H1 (cell line): ENCODE results near the gene KRT3. TPM values are rescaled to one million over a fixed set of nuclear protein-coding genes. Genes with fewer than 3 reads are reported as not detected.

Experiments
- CTCF ChIA-PET: fragments of 300-600 bp; sonication (Branson Sonifier 250); formaldehyde crosslinking; loops from one replicate; lab custom pipeline; 2021; ENCODE audit not compliant: partially characterized antibody; lab: Charles Lee
- POLR2A ChIA-PET: fragments of 300-600 bp; sonication (Branson Sonifier 250); formaldehyde crosslinking; loops from one replicate; lab custom pipeline; 2021; ENCODE audit warnings: inconsistent platforms; ENCODE audit not compliant: partially characterized antibody; lab: Charles Lee
- DNase-seq, 2 experiments: peaks; one replicate each; pipeline versions ENCODE4 v3.0.0 to v3.0.0-alpha.2; 2010 to 2022; ENCODE audit warnings: low spot score in 2 of 2, low read depth in 1 of 2, mixed read lengths in 1 of 2
- FAIRE-seq: peaks from 2 replicates; lab custom pipeline; 2011; peaks lifted over from hg19 to GRCh38; lab: Jason Lieb, UNC
- H2AFZ ChIP-seq: 2 replicates; pipeline ENCODE4 v1.8.1; 2012; ENCODE audit warnings: low read length, inconsistent platforms
- H2AK5ac ChIP-seq: 2 replicates; pipeline ENCODE4 v1.6.1; 2013; ENCODE audit warnings: low read depth, low read length
- H2BK120ac ChIP-seq: replicated peaks from 2 replicates; pipeline ENCODE3; 2013; ENCODE audit warnings: low read depth, low read length, inconsistent platforms
- H2BK12ac ChIP-seq: 2 replicates; pipeline ENCODE4 v1.6.1; 2013; ENCODE audit warnings: low read depth, low read length
- H2BK15ac ChIP-seq: 2 replicates; pipeline ENCODE4 v1.6.1; 2013; ENCODE audit warnings: low read length
- H2BK20ac ChIP-seq: 2 replicates; pipeline ENCODE4 v1.6.1; 2013; ENCODE audit warnings: low read length
- H2BK5ac ChIP-seq: 2 replicates; pipeline ENCODE4 v1.6.1; 2013; ENCODE audit warnings: low read depth, low read length
- H3K14ac ChIP-seq: 2 replicates; pipeline ENCODE4 v1.6.1; 2013; ENCODE audit warnings: inconsistent platforms; ENCODE audit not compliant: insufficient read length
- H3K18ac ChIP-seq: 2 replicates; pipeline ENCODE4 v1.6.1; 2013; ENCODE audit warnings: low read length; ENCODE audit errors: extremely low read depth
- H3K23ac ChIP-seq: 2 replicates; pipeline ENCODE4 v1.6.1; 2013; ENCODE audit warnings: inconsistent platforms; ENCODE audit not compliant: insufficient read length
- H3K23me2 ChIP-seq: 2 replicates; pipeline ENCODE4 v1.6.1; 2013; ENCODE audit warnings: low read depth, low read length
- H3K27ac ChIP-seq: 2 replicates; pipeline ENCODE4 v1.6.1; 2011; ENCODE audit warnings: low read depth, low read length, inconsistent platforms
- H3K27me3 ChIP-seq, 4 experiments: replicated peaks in 1 of 4; 1 replicate in 1 of 4; 2 replicates in 3 of 4; pipeline versions ENCODE4 v1.6.1 to v1.8.1; 2011 to 2013; ENCODE audit warnings: low read length in 3 of 4, mild to moderate bottlenecking in 3 of 4, inconsistent platforms in 2 of 4, mixed read lengths in 2 of 4, moderate library complexity in 1 of 4; ENCODE audit not compliant: control insufficient read depth in 3 of 4, insufficient read depth in 3 of 4; ENCODE audit errors: extremely low read depth in 1 of 4
- H3K36me3 ChIP-seq, 4 experiments: 2 replicates each; pipeline versions ENCODE4 v1.6.1 to v1.8.1; 2011 to 2013; ENCODE audit warnings: mild to moderate bottlenecking in 4 of 4, low read length in 3 of 4, moderate library complexity in 2 of 4, control low read depth in 1 of 4, inconsistent platforms in 1 of 4; ENCODE audit not compliant: insufficient read depth in 4 of 4, control insufficient read depth in 2 of 4
- H3K4ac ChIP-seq: replicated peaks from 2 replicates; pipeline ENCODE3; 2013; ENCODE audit warnings: low read length, low read depth, mixed read lengths, inconsistent platforms; ENCODE audit not compliant: insufficient read length
- H3K4me1 ChIP-seq, 4 experiments: replicated peaks in 1 of 4; 1 replicate in 1 of 4; 2 replicates in 3 of 4; pipeline versions ENCODE4 v1.6.1 to v1.8.1; 2011 to 2013; ENCODE audit warnings: low read length in 3 of 4, inconsistent platforms in 2 of 4, mixed read lengths in 1 of 4; ENCODE audit not compliant: insufficient read depth in 4 of 4, control insufficient read depth in 3 of 4
- H3K4me2 ChIP-seq, 2 experiments: 2 replicates each; pipeline versions ENCODE4 v1.6.1 to v1.8.1; 2011 to 2013; ENCODE audit warnings: low read depth in 2 of 2, low read length in 2 of 2, control low read depth in 1 of 2, inconsistent platforms in 1 of 2, mild to moderate bottlenecking in 1 of 2; ENCODE audit not compliant: insufficient read depth in 1 of 2
- H3K4me3 ChIP-seq, 4 experiments: fragments of 200-600, 300-600 bp in 1 of 4; sonication (generic), shearing (Covaris generic), sonication (Bioruptor Twin) in 1 of 4; 2 replicates each; pipeline versions ENCODE4 v1.5.1 to v1.8.1; 2011 to 2016; ENCODE audit warnings: low read length in 4 of 4, low read depth in 3 of 4, control low read depth in 2 of 4, inconsistent platforms in 2 of 4, mild to moderate bottlenecking in 2 of 4, mixed read lengths in 1 of 4, moderate library complexity in 1 of 4; ENCODE audit not compliant: insufficient read depth in 2 of 4; ENCODE audit errors: extremely low read depth in 1 of 4
- H3K56ac ChIP-seq: replicated peaks from 2 replicates; pipeline ENCODE3; 2013; ENCODE audit warnings: low read depth, mild to moderate bottlenecking, mixed read lengths, low read length, inconsistent platforms; ENCODE audit not compliant: insufficient read length
- H3K79me1 ChIP-seq: 2 replicates; pipeline ENCODE4 v1.6.1; 2013; ENCODE audit warnings: low read depth, low read length, control low read depth
- H3K79me2 ChIP-seq, 2 experiments: 2 replicates each; pipeline versions ENCODE4 v1.6.1 to v1.8.1; 2012 to 2013; ENCODE audit warnings: low read length in 2 of 2, mild to moderate bottlenecking in 2 of 2, inconsistent platforms in 1 of 2; ENCODE audit not compliant: insufficient read depth in 2 of 2, control insufficient read depth in 1 of 2
- H3K9ac ChIP-seq, 4 experiments: replicated peaks in 1 of 4; 1 replicate in 1 of 4; 2 replicates in 3 of 4; pipeline versions ENCODE4 v1.6.1 to v1.8.1; 2011 to 2013; ENCODE audit warnings: low read depth in 3 of 4, low read length in 3 of 4, control low read depth in 2 of 4, mild to moderate bottlenecking in 2 of 4, moderate library complexity in 2 of 4, inconsistent platforms in 1 of 4; ENCODE audit errors: extremely low read depth in 1 of 4
- H3K9me3 ChIP-seq, 2 experiments: 2 replicates each; pipeline versions ENCODE4 v1.6.1 to v1.8.1; 2012 to 2013; ENCODE audit warnings: mild to moderate bottlenecking in 2 of 2, moderate library complexity in 2 of 2, control low read depth in 1 of 2, inconsistent platforms in 1 of 2, low read depth in 1 of 2, low read length in 1 of 2, mixed read lengths in 1 of 2; ENCODE audit not compliant: insufficient read depth in 2 of 2
- H4K20me1 ChIP-seq, 2 experiments: replicated peaks in 1 of 2; 2 replicates each; pipeline versions ENCODE3 to v1.8.1; 2011 to 2013; ENCODE audit warnings: inconsistent platforms in 2 of 2, low read length in 2 of 2, mild to moderate bottlenecking in 1 of 2; ENCODE audit not compliant: insufficient read depth in 2 of 2, control insufficient read depth in 1 of 2
- H4K5ac ChIP-seq: 2 replicates; pipeline ENCODE4 v1.6.1; 2013; ENCODE audit warnings: low read length, low read depth, mixed read lengths, inconsistent platforms; ENCODE audit not compliant: insufficient read length
- H4K8ac ChIP-seq: 2 replicates; pipeline ENCODE4 v1.8.0; 2013; ENCODE audit warnings: mild to moderate bottlenecking, moderate library complexity, low read length, inconsistent platforms; ENCODE audit not compliant: insufficient read depth; ENCODE audit errors: extremely low read depth
- H4K91ac ChIP-seq: replicated peaks from 2 replicates; pipeline ENCODE3; 2013; ENCODE audit warnings: low read length, mixed read lengths, inconsistent platforms; ENCODE audit not compliant: insufficient read length
- ASH2L ChIP-seq: fragments of 200-600, 300-600 bp; sonication (generic); IDR thresholded peaks from one replicate; pipeline ENCODE4 v1.7.1; 2017; ENCODE audit warnings: low read length
- BCL11A ChIP-seq, 2 experiments: IDR thresholded peaks; one replicate each; pipeline ENCODE4 v1.6.1; 2011; ENCODE audit warnings: low read depth in 2 of 2, low read length in 2 of 2, mild to moderate bottlenecking in 2 of 2
- CEBPB ChIP-seq: IDR thresholded peaks from 2 replicates; pipeline ENCODE4 v1.6.1; 2012; ENCODE audit warnings: low read depth, low read length
- CTBP2 ChIP-seq: IDR thresholded peaks from 2 replicates; pipeline ENCODE4 v1.7.0; 2011; ENCODE audit warnings: borderline replicate concordance, mild to moderate bottlenecking, moderate library complexity, mixed read lengths, low read length; ENCODE audit not compliant: insufficient read depth, insufficient read length
- E2F6 ChIP-seq: IDR thresholded peaks from 2 replicates; pipeline ENCODE4 v1.6.1; 2012; ENCODE audit warnings: inconsistent platforms
- EGR1 ChIP-seq: IDR thresholded peaks from 2 replicates; pipeline ENCODE4 v1.6.1; 2011; ENCODE audit warnings: low read depth, low read length, borderline replicate concordance
- EP300 ChIP-seq, 2 experiments: IDR thresholded peaks; 1 replicate in 1 of 2; 2 replicates in 1 of 2; pipeline ENCODE4 v1.6.1; 2011 to 2012; ENCODE audit warnings: low read depth in 2 of 2, low read length in 2 of 2, mild to moderate bottlenecking in 2 of 2, borderline replicate concordance in 1 of 2, inconsistent platforms in 1 of 2, moderate library complexity in 1 of 2
- HDAC2 ChIP-seq, 2 experiments: fragments of 300-600 bp in 1 of 2; sonication (generic) in 1 of 2; IDR thresholded peaks; 2 replicates each; pipeline ENCODE4 v1.6.1; 2011 to 2012; ENCODE audit warnings: low read depth in 2 of 2, low read length in 2 of 2, mild to moderate bottlenecking in 2 of 2, moderate library complexity in 2 of 2, borderline replicate concordance in 1 of 2, inconsistent platforms in 1 of 2
- JUN ChIP-seq: IDR thresholded peaks from 2 replicates; pipeline ENCODE4 v1.6.1; 2011; ENCODE audit warnings: low read depth, mild to moderate bottlenecking, improper control_type of control experiment, low read length
- KDM1A ChIP-seq: fragments of 200-600, 300-600 bp; sonication (generic); IDR thresholded peaks from 2 replicates; pipeline ENCODE4 v1.7.1; 2016; ENCODE audit warnings: mild to moderate bottlenecking, low read length, borderline replicate concordance
- RNF2 ChIP-seq: fragments of 200-900, 300-1000 bp; sonication (generic); IDR thresholded peaks from 2 replicates; pipeline ENCODE4 v1.7.1; 2016; ENCODE audit warnings: borderline replicate concordance, low read depth, mild to moderate bottlenecking, antibody characterized with exemption, low read length; ENCODE audit not compliant: poor library complexity, severe bottlenecking; ENCODE audit errors: missing control alignments
- TBP ChIP-seq: IDR thresholded peaks from 2 replicates; pipeline ENCODE4 v1.6.1; 2011; ENCODE audit warnings: low read depth, low read length, improper control_type of control experiment
- WGBS, 2 experiments: shearing (Covaris generic) in 1 of 2; methylation state at CpG; one replicate each; pipeline versions ENCODE4 v1.1.6 to v1.1.7; 2013 to 2015; ENCODE audit warnings: low lambda C conversion rate in 2 of 2, mixed read lengths in 2 of 2, inconsistent platforms in 1 of 2, low coverage in 1 of 2, missing lambda C conversion rate in 1 of 2; ENCODE audit not compliant: insufficient replicate concordance in 2 of 2, insufficient coverage in 1 of 2, insufficient read length in 1 of 2; ENCODE audit errors: extremely low coverage in 1 of 2, missing lambda C conversion rate in 1 of 2; 5-methylcytosine and 5-hydroxymethylcytosine counted together
- polyA plus RNA-seq, 7 experiments: library from polyadenylated mRNA; depleted of rRNA in 3 of 7; stranded (reverse) in 5 of 7; unstranded in 2 of 7; fragments of >200 nt in 5 of 7; fragments of 200-250 nt in 2 of 7; gene quantifications; 1 replicate in 5 of 7; 2 replicates in 1 of 7; 4 replicates in 1 of 7; pipeline versions ENCODE4 v1.2.1 to v1.2.3, GENCODE V29; 2011 to 2013; ENCODE audit warnings: missing spikeins in 2 of 7, mixed read lengths in 2 of 7
- total RNA-seq: library from RNA; stranded (reverse); fragmentation: NEBNext Ultra II Directional; extraction: Animal tissue kit (Norgen Biotek cat#: 25700); gene quantifications from 2 replicates; pipeline ENCODE4 v1.2.1, GENCODE V29; 2021

KRT3 gene
- total and polyA plus RNA-seq, 2 of the 8 experiments (the other 6 are each of a cell fraction or from before 2014, with no cell fraction given): not detected

- Histone ChIP-seq H3K9me3 (no peaks in the 10 kb centered on the region), H3K79me2 (no peaks in the 10 kb centered on the region), H2AK5ac (no peak overlapping the region), H3K23ac (no peak overlapping the region), H3K36me3 (no peaks in the 10 kb centered on the region), H3K18ac (0 out of 2 replicates have a peak overlapping the region, but pooled peaks have one; percentile 22), H3K4me1 (peaks cover 3 to 8% (median 4%) of the 10 kb centered on the region in 4 experiments), H4K91ac (no peak overlapping the region), H3K9ac (no peak overlapping the region), H3K23me2 (peaks cover 2% of the 10 kb centered on the region; the same call in 1 of the 2 replicates), H4K5ac (no peak overlapping the region), H2BK12ac (no peak overlapping the region), H4K20me1 (no peaks in the 10 kb centered on the region), H3K4me3 (no peak overlapping the region), H2BK15ac (no peak overlapping the region), H2AFZ (peak overlapping the region; percentile 92; the same call in 1 of the 2 replicates), H3K27ac (no peak overlapping the region), H3K56ac (no peak overlapping the region), H3K4me2 (no peak overlapping the region), H2BK20ac (peak overlapping the region; percentile 16; the same call in 1 of the 2 replicates), H3K14ac (no peak overlapping the region), H3K27me3 (no peaks in the 10 kb centered on the region), H4K8ac (no peak overlapping the region), H2BK120ac (no peak overlapping the region), H2BK5ac (0 out of 2 replicates have a peak overlapping the region, but pooled peaks have one; percentile 64), H3K4ac (no peak overlapping the region), H3K79me1 (no peaks in the 10 kb centered on the region)
- no peak for FAIRE-seq
- WGBS, 2 experiments: 90% methylated on average over 3 of the region's 3 CpGs; no CpG with 5 or more reads in 1 of the 2 experiments
- ChIA-PET CTCF (interaction anchor here (0.7 to 3.0 kb wide), 7 partner anchors 14 to 655 kb away, joined by 3 to 11 read pairs (median 3); no protein-coding TSS in a partner anchor), POLR2A (interaction anchor here (1.3 kb wide), 1 partner anchor 92 kb away, joined by 3 read pairs; no protein-coding TSS in a partner anchor)
- no peak for DNase-seq
- TF ChIP-seq ASH2L (no peak), JUN (no peak), CTBP2 (no peak), KDM1A (no peak), HDAC2 (IDR thresholded peaks at IDR 0.05; ENCODE audit: borderline replicate concordance in 1 of 2, low read depth in 2 of 2, low read length in 2 of 2) (no peak), EP300 (IDR thresholded peaks at IDR 0.05; ENCODE audit: borderline replicate concordance in 1 of 2, low read depth in 2 of 2, low read length in 2 of 2) (no peak), CEBPB (no peak), RNF2 (no peak), EGR1 (no peak), E2F6 (no peak), TBP (no peak), BCL11A (IDR thresholded peaks at IDR 0.05; ENCODE audit: low read depth in 2 of 2, low read length in 2 of 2) (no peak)
Observed at GRCh38 chr12:52805739-52806138, 9.8 kb upstream of the KRT3 start.
